Measurements from ENCODE around the gene GYPC.

DNA sequence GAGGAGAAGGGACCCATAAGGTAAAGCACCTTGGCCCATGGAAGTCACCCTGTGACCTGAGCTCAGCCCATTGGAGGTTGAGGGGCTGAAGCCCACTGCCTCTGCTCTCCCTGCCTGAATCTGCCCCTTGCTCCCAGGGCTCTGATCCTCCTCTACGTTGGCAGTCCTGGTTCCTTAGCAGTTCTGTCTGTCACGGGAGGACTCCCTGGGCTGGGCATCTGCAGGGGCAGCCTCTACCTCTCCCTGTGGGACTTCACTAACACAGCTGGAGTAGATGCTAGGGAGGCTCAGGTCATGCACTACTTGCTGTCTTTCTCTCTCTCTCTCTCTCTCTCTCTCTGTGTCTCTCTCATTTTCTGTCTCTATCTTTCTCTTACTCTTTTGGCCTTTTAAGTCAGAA, 8.7 kb downstream of the GYPC start:
- TF ChIP-seq, protein P1, sequence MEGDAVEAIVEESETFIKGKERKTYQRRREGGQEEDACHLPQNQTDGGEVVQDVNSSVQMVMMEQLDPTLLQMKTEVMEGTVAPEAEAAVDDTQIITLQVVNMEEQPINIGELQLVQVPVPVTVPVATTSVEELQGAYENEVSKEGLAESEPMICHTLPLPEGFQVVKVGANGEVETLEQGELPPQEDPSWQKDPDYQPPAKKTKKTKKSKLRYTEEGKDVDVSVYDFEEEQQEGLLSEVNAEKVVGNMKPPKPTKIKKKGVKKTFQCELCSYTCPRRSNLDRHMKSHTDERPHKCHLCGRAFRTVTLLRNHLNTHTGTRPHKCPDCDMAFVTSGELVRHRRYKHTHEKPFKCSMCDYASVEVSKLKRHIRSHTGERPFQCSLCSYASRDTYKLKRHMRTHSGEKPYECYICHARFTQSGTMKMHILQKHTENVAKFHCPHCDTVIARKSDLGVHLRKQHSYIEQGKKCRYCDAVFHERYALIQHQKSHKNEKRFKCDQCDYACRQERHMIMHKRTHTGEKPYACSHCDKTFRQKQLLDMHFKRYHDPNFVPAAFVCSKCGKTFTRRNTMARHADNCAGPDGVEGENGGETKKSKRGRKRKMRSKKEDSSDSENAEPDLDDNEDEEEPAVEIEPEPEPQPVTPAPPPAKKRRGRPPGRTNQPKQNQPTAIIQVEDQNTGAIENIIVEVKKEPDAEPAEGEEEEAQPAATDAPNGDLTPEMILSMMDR (conservative IDR thresholded peaks at IDR 0.05; ENCODE audit: low read length): no peak
- no peak for TF ChIP-seq EZH2phosphoT487 (IDR thresholded peaks at IDR 0.05; ENCODE audit: borderline replicate concordance)
